Stimulated activated CD4-positive, alpha-beta T cell treated with anti-CD3 and anti-CD28 coated beads, Interleukin-2, amount 100 ng/mL, for 48 hours (primary cell): ENCODE measurements around the gene ADAMTS2.

Experiments
- DNase-seq, 2 donors: peaks; one replicate each; pipeline ENCODE4 v3.0.0-alpha.2; 2020

Gene ADAMTS2

GRCh38 chr5:179131321-179131835, 213.9 kb downstream of the ADAMTS2 start:
- DNase-seq: no peak

- DNase-seq: no peak
Measured at GRCh38 chr5:179130101-179130681, 215.1 kb downstream of the ADAMTS2 start.

GRCh38 chr5:179129607-179130071, 215.6 kb downstream of the ADAMTS2 start:
- no peak for DNase-seq

GRCh38 chr5:179128976-179129375, 216.3 kb downstream of the ADAMTS2 start:
- DNase-seq: no peak

GRCh38 chr5:179128041-179128365, 217.3 kb downstream of the ADAMTS2 start:
- DNase-seq: no peak

GRCh38 chr5:179127136-179128040, 217.9 kb downstream of the ADAMTS2 start:
- DNase-seq: no peak

- DNase-seq: no peak
Measured at GRCh38 chr5:179126506-179126991, 218.7 kb downstream of the ADAMTS2 start.

- DNase-seq: no peak
Measured at GRCh38 chr5:179125789-179126505, 219.3 kb downstream of the ADAMTS2 start.

- DNase-seq: no peak
Measured at GRCh38 chr5:179124853-179125788, 220.1 kb downstream of the ADAMTS2 start.

GRCh38 chr5:179124273-179124852, 220.9 kb downstream of the ADAMTS2 start:
- DNase-seq: no peak

GRCh38 chr5:179123491-179124272, 221.6 kb downstream of the ADAMTS2 start:
- DNase-seq: no peak

- DNase-seq: no peak
Measured at GRCh38 chr5:179123109-179123426, 222.2 kb downstream of the ADAMTS2 start.

- no peak for DNase-seq
Measured at GRCh38 chr5:179122411-179123108, 222.7 kb downstream of the ADAMTS2 start.

- DNase-seq: no peak
Measured at GRCh38 chr5:179121667-179122111, 223.6 kb downstream of the ADAMTS2 start.

GRCh38 chr5:179120951-179121666, 224.2 kb downstream of the ADAMTS2 start:
- DNase-seq: no peak

- DNase-seq: no peak
Measured at GRCh38 chr5:179120421-179120861, 224.8 kb downstream of the ADAMTS2 start.

- DNase-seq: no peak
Measured at GRCh38 chr5:179119415-179120170, 225.7 kb downstream of the ADAMTS2 start.

GRCh38 chr5:179118756-179119414, 226.4 kb downstream of the ADAMTS2 start:
- DNase-seq: no peak
